ENCODE measurements around the gene IGFL1.
"Not testable (repeated sequence)": the region's sequence is repeated elsewhere in the genome, so short reads cannot be mapped to it uniquely, and the experiment has no call there.

The IGFL1 gene

DNA sequence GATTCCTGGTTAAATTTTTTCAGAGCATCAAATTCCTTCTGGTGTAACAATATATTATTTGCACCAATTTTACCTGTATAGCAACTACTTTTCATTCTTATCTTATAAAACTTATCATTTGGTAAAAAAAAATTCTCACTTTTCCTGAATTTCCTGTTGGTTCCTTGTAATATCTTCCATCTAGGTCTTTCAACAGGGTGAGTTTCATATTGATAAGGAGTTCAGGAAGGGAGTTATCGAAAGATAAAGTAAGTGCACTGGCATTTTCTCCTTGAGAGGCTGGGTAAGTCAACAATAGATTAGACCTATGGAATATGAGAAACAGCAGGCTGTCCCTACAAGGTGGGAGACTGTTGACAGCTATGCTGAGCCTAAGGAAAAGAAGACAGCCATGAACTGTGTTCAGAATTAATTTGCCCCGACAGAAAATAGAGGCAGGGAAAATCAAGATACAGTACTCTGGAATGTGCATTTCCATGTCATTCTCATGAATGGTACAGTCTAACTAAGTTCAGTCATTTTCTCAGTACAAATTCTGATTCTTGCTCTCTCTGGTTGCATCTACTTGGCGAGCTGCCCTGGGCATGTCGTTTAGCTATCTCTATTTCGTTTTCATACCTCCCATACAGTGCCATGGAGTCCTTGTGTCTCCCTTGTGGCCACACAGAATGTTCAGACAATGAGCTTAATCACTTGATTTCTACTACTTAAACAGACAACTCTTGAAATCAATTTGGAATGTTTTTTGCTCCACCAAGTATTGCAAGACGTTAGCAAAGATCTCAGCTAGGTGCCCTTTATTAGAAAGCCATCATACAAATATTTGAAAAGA, 9.9 kb downstream of the IGFL1 start:
- Histone ChIP-seq H3K27me3 (ENCODE audit: insufficient read depth, low read length) (no peaks in the 10 kb centered on the region), H3K9me3 (ENCODE audit: insufficient read depth, low read depth, low read length) (no peaks in the 10 kb centered on the region), H3K79me1 (ENCODE audit: low read length) (peaks cover 3% of the 10 kb centered on the region), H4K12ac (ENCODE audit: low read depth, low read length) (no peak overlapping the region), H3K4me3 (ENCODE audit: low read depth, low read length) (no peak overlapping the region), H3K27ac (ENCODE audit: low read depth, low read length) (no peak overlapping the region), H2AK5ac (ENCODE audit: low read length) (no peak overlapping the region), H4K8ac (ENCODE audit: low read depth, low read length) (no peak overlapping the region), H3K79me2 (ENCODE audit: control insufficient read depth, insufficient read depth, low read length, poor library complexity) (no peaks in the 10 kb centered on the region), H3K14ac (ENCODE audit: low read length) (no peak overlapping the region), H4K91ac (ENCODE audit: low read depth, low read length) (no peak overlapping the region), H3K4ac (ENCODE audit: low read depth, low read length) (no peak overlapping the region), H3K4me1 (ENCODE audit: control insufficient read depth in 1 of 2, insufficient read depth in 2 of 2, low read length in 2 of 2) (peaks cover 0 to 2% of the 10 kb centered on the region in 2 experiments), H3K23ac (ENCODE audit: low read length) (no peak overlapping the region), H2BK120ac (ENCODE audit: insufficient read depth, low read length, poor library complexity) (no peak overlapping the region), H2BK5ac (ENCODE audit: low read depth, low read length, poor library complexity) (no peak overlapping the region), H2AFZ (ENCODE audit: insufficient read depth, low read length, poor library complexity) (no peak overlapping the region), H3K9ac (ENCODE audit: low read length) (no peak overlapping the region), H3K18ac (ENCODE audit: low read length) (no peak overlapping the region), H2BK12ac (ENCODE audit: low read length) (no peak overlapping the region), H3K36me3 (ENCODE audit: control insufficient read depth in 1 of 2, insufficient read depth in 2 of 2, low read length in 2 of 2) (no peaks in the 10 kb centered on the region), H3K4me2 (ENCODE audit: low read length) (no peak overlapping the region)
- WGBS (ENCODE audit: extremely low coverage, insufficient coverage, insufficient read length): no CpG with 5 or more reads among the region's 6 CpGs
- DNase-seq: peak; percentile 19 to 98

DNA sequence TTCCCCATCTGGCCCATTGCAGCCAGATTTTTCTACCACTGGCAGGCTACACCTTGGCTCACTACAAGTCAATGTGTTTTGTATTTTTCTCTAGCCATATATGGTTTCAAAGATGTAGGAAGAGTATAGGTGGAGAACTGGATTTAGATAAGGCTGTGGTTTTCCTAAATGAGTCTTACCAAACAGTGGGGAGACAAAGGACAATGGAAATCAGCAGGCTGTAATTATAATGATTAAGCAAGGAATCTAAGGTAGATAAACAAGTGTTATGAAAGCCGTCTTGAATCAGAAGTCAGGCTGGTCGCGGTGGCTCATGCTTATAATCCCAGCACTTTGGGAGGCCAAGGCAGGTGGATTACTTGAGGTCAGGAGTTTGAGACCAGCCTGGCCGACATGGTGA, 11.2 kb downstream of the IGFL1 start:
- Histone ChIP-seq H3K9me3 (ENCODE audit: insufficient read depth, low read depth, low read length) (no peaks in the 10 kb centered on the region), H3K4me1 (ENCODE audit: control insufficient read depth in 1 of 2, insufficient read depth in 2 of 2, low read length in 2 of 2) (peaks cover 0 to 2% of the 10 kb centered on the region in 2 experiments), H3K18ac (ENCODE audit: low read length) (no peak overlapping the region), H2BK12ac (ENCODE audit: low read length) (no peak overlapping the region), H4K12ac (ENCODE audit: low read depth, low read length) (no peak overlapping the region), H4K91ac (ENCODE audit: low read depth, low read length) (no peak overlapping the region), H2BK5ac (ENCODE audit: low read depth, low read length, poor library complexity) (no peak overlapping the region), H3K4ac (ENCODE audit: low read depth, low read length) (no peak overlapping the region), H3K79me2 (ENCODE audit: control insufficient read depth, insufficient read depth, low read length, poor library complexity) (no peaks in the 10 kb centered on the region), H4K8ac (ENCODE audit: low read depth, low read length) (no peak overlapping the region), H3K36me3 (ENCODE audit: control insufficient read depth in 1 of 2, insufficient read depth in 2 of 2, low read length in 2 of 2) (no peaks in the 10 kb centered on the region), H2BK120ac (ENCODE audit: insufficient read depth, low read length, poor library complexity) (no peak overlapping the region), H3K9ac (ENCODE audit: low read length) (no peak overlapping the region), H3K79me1 (ENCODE audit: low read length) (peaks cover 3% of the 10 kb centered on the region), H3K4me3 (ENCODE audit: low read depth, low read length) (no peak overlapping the region), H2AK5ac (ENCODE audit: low read length) (no peak overlapping the region), H2AFZ (ENCODE audit: insufficient read depth, low read length, poor library complexity) (no peak overlapping the region), H3K27ac (ENCODE audit: low read depth, low read length) (no peak overlapping the region), H3K27me3 (ENCODE audit: insufficient read depth, low read length) (no peaks in the 10 kb centered on the region), H3K23ac (ENCODE audit: low read length) (no peak overlapping the region), H3K4me2 (ENCODE audit: low read length) (no peak overlapping the region), H3K14ac (ENCODE audit: low read length) (no peak overlapping the region)
- whole genome bisulfite sequencing (ENCODE audit: extremely low coverage, insufficient coverage, insufficient read length): no CpG with 5 or more reads among the region's 4 CpGs
- DNase-seq: peak in 1 of 2 donors; percentile 50

DNA sequence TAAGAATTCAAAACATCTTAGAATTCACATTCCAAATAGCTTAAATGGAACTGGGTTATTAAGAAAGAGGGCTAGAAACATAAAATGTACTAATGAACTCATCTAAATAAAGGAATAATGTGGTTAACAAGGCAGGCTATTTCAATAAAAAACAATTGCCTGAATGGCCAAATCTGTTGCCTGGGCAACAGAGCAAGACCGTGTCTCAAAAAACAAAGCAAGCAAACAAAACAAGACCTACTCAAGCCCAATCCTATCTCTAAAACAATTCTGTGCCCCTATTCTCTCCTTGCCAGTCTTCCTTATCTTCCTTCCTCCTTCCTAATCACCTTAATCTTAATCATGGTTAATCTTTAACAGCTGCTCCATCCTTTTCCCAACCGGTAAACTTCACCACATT, 12.1 kb downstream of the IGFL1 start:
- Histone ChIP-seq H2BK120ac (ENCODE audit: insufficient read depth, low read length, poor library complexity) (no peak overlapping the region), H3K4me1 (ENCODE audit: control insufficient read depth in 1 of 2, insufficient read depth in 2 of 2, low read length in 2 of 2) (peaks cover 0 to 2% of the 10 kb centered on the region in 2 experiments), H4K12ac (ENCODE audit: low read depth, low read length) (no peak overlapping the region), H3K4me2 (ENCODE audit: low read length) (no peak overlapping the region), H4K91ac (ENCODE audit: low read depth, low read length) (no peak overlapping the region), H3K27me3 (ENCODE audit: insufficient read depth, low read length) (no peaks in the 10 kb centered on the region), H3K9ac (ENCODE audit: low read length) (no peak overlapping the region), H3K4me3 (ENCODE audit: low read depth, low read length) (no peak overlapping the region), H3K4ac (ENCODE audit: low read depth, low read length) (no peak overlapping the region), H3K18ac (ENCODE audit: low read length) (no peak overlapping the region), H3K36me3 (ENCODE audit: control insufficient read depth in 1 of 2, insufficient read depth in 2 of 2, low read length in 2 of 2) (no peaks in the 10 kb centered on the region), H3K79me1 (ENCODE audit: low read length) (peaks cover 3% of the 10 kb centered on the region), H4K8ac (ENCODE audit: low read depth, low read length) (no peak overlapping the region), H3K79me2 (ENCODE audit: control insufficient read depth, insufficient read depth, low read length, poor library complexity) (no peaks in the 10 kb centered on the region), H3K23ac (ENCODE audit: low read length) (no peak overlapping the region), H3K9me3 (ENCODE audit: insufficient read depth, low read depth, low read length) (no peaks in the 10 kb centered on the region), H3K14ac (ENCODE audit: low read length) (no peak overlapping the region), H2BK12ac (ENCODE audit: low read length) (no peak overlapping the region), H2AK5ac (ENCODE audit: low read length) (no peak overlapping the region), H2AFZ (ENCODE audit: insufficient read depth, low read length, poor library complexity) (no peak overlapping the region), H2BK5ac (ENCODE audit: low read depth, low read length, poor library complexity) (no peak overlapping the region), H3K27ac (ENCODE audit: low read depth, low read length) (no peak overlapping the region)
- peak; percentile 43 to 85 for DNase-seq
- WGBS (ENCODE audit: extremely low coverage, insufficient coverage, insufficient read length): 100% methylated on average over 1 of the region's 2 CpGs

DNA sequence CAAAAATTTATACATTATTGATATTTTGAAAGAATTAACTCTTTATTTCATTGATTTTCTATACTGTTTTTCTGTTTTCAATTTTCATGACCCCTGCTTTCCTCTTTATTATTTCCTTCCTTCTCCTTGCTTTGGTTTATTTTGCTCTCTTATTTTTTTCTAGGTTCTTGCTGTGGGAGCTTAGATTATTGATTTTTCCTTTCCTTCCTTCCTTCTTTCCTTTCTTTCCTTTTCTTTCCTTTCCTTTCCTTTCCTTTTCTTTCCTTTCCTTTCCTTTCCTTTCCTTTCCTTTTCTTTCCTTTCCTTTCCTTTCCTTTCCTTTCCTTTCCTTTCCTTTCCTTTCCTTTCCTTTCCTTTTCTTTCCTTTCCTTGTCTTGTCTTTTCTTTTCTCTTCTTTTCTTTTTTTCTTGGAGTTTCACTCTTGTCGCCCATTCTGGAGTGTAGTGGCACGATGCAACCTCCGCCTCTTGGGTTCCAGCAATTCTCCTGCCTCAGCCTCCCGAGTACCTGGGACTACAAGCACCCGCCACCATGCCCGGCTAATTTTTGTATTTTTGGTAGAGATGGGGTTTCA, 13.6 kb downstream of the IGFL1 start:
- not testable (repeated sequence) for H2BK12ac ChIP-seq (ENCODE audit: low read length); H2AFZ ChIP-seq (ENCODE audit: insufficient read depth, low read length, poor library complexity); H2BK5ac ChIP-seq (ENCODE audit: low read depth, low read length, poor library complexity); H3K79me2 ChIP-seq (ENCODE audit: control insufficient read depth, insufficient read depth, low read length, poor library complexity); H3K9ac ChIP-seq (ENCODE audit: low read length); H3K4me2 ChIP-seq (ENCODE audit: low read length); H3K18ac ChIP-seq (ENCODE audit: low read length); H3K27ac ChIP-seq (ENCODE audit: low read depth, low read length); H3K79me1 ChIP-seq (ENCODE audit: low read length); H3K36me3 ChIP-seq (ENCODE audit: control insufficient read depth in 1 of 2, insufficient read depth in 2 of 2, low read length in 2 of 2); H3K4me3 ChIP-seq (ENCODE audit: low read depth, low read length); DNase-seq; H4K8ac ChIP-seq (ENCODE audit: low read depth, low read length); H4K91ac ChIP-seq (ENCODE audit: low read depth, low read length); H3K9me3 ChIP-seq (ENCODE audit: insufficient read depth, low read depth, low read length); H3K23ac ChIP-seq (ENCODE audit: low read length); H3K14ac ChIP-seq (ENCODE audit: low read length); H2BK120ac ChIP-seq (ENCODE audit: insufficient read depth, low read length, poor library complexity); H3K4me1 ChIP-seq (ENCODE audit: control insufficient read depth in 1 of 2, insufficient read depth in 2 of 2, low read length in 2 of 2); H3K27me3 ChIP-seq (ENCODE audit: insufficient read depth, low read length); H3K4ac ChIP-seq (ENCODE audit: low read depth, low read length); H2AK5ac ChIP-seq (ENCODE audit: low read length); H4K12ac ChIP-seq (ENCODE audit: low read depth, low read length)
- no CpG with 5 or more reads among the region's 6 CpGs for WGBS (ENCODE audit: extremely low coverage, insufficient coverage, insufficient read length)

Measured in trophoblast cell (in vitro differentiated cells and primary cell).